Endothelial cell of umbilical vein (primary cell): ENCODE measurements around the gene CYTH1. TPM values are rescaled to one million over a fixed set of nuclear protein-coding genes. Genes with fewer than 3 reads are reported as not detected.
A peak's percentile ranks its signal among the peaks of the same experiment; 100 is the strongest.

ENCODE experiments used
- BruUV-seq: library from RNA; stranded (reverse); fragments of 400-500 nt; replicated peaks from 2 replicates; lab custom pipeline; 2021; lab: Mats Ljungman, UMichigan
- CTCF ChIA-PET: fragments of 300-600, 350-600 bp; sonication (Branson Sonifier 250); formaldehyde crosslinking; loops from one replicate; lab custom pipeline; 2021; ENCODE audit warnings: antibody characterized with exemption, inconsistent platforms; lab: Charles Lee
- POLR2A ChIA-PET: fragments of 300-600, 350-600 bp; sonication (Branson Sonifier 250); formaldehyde crosslinking; loops from one replicate; lab custom pipeline; 2021; ENCODE audit warnings: antibody characterized with exemption, inconsistent platforms; lab: Charles Lee
- DNase-seq: peaks from one replicate; pipeline ENCODE4 v3.0.0-alpha.2; 2011; ENCODE audit warnings: low read depth, low spot score
- FAIRE-seq: peaks from 2 replicates; lab custom pipeline; 2011; peaks lifted over from hg19 to GRCh38; lab: Jason Lieb, UNC
- H2AFZ ChIP-seq: 2 replicates; pipeline ENCODE4 v1.6.0; 2012; ENCODE audit warnings: low read depth, low read length, control low read depth, inconsistent platforms
- H3K27ac ChIP-seq: 2 replicates; pipeline ENCODE4 v1.5.1; 2011; ENCODE audit warnings: low read depth, mild to moderate bottlenecking, control low read depth, low read length, moderate library complexity; ENCODE audit not compliant: insufficient read depth
- H3K27me3 ChIP-seq, 2 experiments: 2 replicates each; pipeline versions ENCODE4 v1.6.0 to v1.6.1; 2011; ENCODE audit warnings: low read length in 2 of 2, mixed read lengths in 1 of 2; ENCODE audit not compliant: control insufficient read depth in 2 of 2, insufficient read depth in 2 of 2
- H3K36me3 ChIP-seq, 2 experiments: 2 replicates in 1 of 2; 3 replicates in 1 of 2; pipeline ENCODE4 v1.5.1; 2011; ENCODE audit warnings: low read length in 2 of 2, mild to moderate bottlenecking in 1 of 2, moderate library complexity in 1 of 2; ENCODE audit not compliant: control insufficient read depth in 2 of 2, insufficient read depth in 2 of 2; ENCODE audit errors: extremely low read depth in 1 of 2
- H3K4me1 ChIP-seq: 3 replicates; pipeline ENCODE4 v1.5.1; 2011; ENCODE audit warnings: mild to moderate bottlenecking, low read length; ENCODE audit not compliant: control insufficient read depth, insufficient read depth; ENCODE audit errors: extremely low read depth
- H3K4me2 ChIP-seq: 2 replicates; pipeline ENCODE4 v1.6.1; 2011; ENCODE audit warnings: low read length, control low read depth, mixed read lengths; ENCODE audit not compliant: insufficient read depth
- H3K4me3 ChIP-seq, 3 experiments: fragments of 200-600 bp in 1 of 3; sonication (generic), shearing (Covaris generic) in 1 of 3; replicated peaks in 1 of 3; 2 replicates each; pipeline ENCODE4 v1.5.1; 2011 to 2016; ENCODE audit warnings: control low read depth in 3 of 3, low read length in 3 of 3, mild to moderate bottlenecking in 2 of 3, inconsistent platforms in 1 of 3, low read depth in 1 of 3, moderate library complexity in 1 of 3; ENCODE audit not compliant: insufficient read depth in 1 of 3
- H3K79me2 ChIP-seq: 2 replicates; pipeline ENCODE4 v1.6.0; 2012; ENCODE audit warnings: low read length, inconsistent platforms; ENCODE audit not compliant: control insufficient read depth, insufficient read depth
- H3K9ac ChIP-seq: replicated peaks from 2 replicates; pipeline ENCODE3; 2011; ENCODE audit warnings: low read length, control low read depth; ENCODE audit not compliant: insufficient read depth; ENCODE audit errors: extremely low read depth
- H3K9me1 ChIP-seq: replicated peaks from 3 replicates; pipeline ENCODE4 v1.6.0; 2011; ENCODE audit warnings: mild to moderate bottlenecking, low read length; ENCODE audit not compliant: control insufficient read depth, insufficient read depth; ENCODE audit errors: extremely low read depth
- H3K9me3 ChIP-seq: replicated peaks from 2 replicates; pipeline ENCODE4 v1.5.1; 2012; ENCODE audit warnings: low read length, inconsistent platforms; ENCODE audit not compliant: control insufficient read depth, insufficient read depth
- H4K20me1 ChIP-seq: replicated peaks from 2 replicates; pipeline ENCODE3; 2011; ENCODE audit warnings: mild to moderate bottlenecking, low read length; ENCODE audit not compliant: control insufficient read depth, insufficient read depth; ENCODE audit errors: extremely low read depth
- EZH2 ChIP-seq: IDR thresholded peaks from 2 replicates; pipeline ENCODE4 v1.6.1; 2012; ENCODE audit warnings: borderline replicate concordance, low read depth, mild to moderate bottlenecking, moderate library complexity, low read length, inconsistent platforms; ENCODE audit not compliant: severe bottlenecking
- FOS ChIP-seq: IDR thresholded peaks from 2 replicates; pipeline ENCODE4 v1.6.1; 2011; ENCODE audit warnings: mild to moderate bottlenecking, low read length, moderate library complexity, borderline replicate concordance; ENCODE audit not compliant: insufficient read depth
- GATA2 ChIP-seq: IDR thresholded peaks from 2 replicates; pipeline ENCODE4 v1.7.0; 2011; ENCODE audit warnings: low read depth, mild to moderate bottlenecking, moderate library complexity, mixed read lengths, low read length; ENCODE audit not compliant: insufficient read length, insufficient read depth
- JUN ChIP-seq: IDR thresholded peaks from 2 replicates; pipeline ENCODE4 v1.6.1; 2011; ENCODE audit warnings: borderline replicate concordance, low read depth; ENCODE audit not compliant: insufficient read length, insufficient read depth
- MAX ChIP-seq: IDR thresholded peaks from 2 replicates; pipeline ENCODE4 v1.6.1; 2011; ENCODE audit not compliant: insufficient read depth, insufficient read length
- MYC ChIP-seq: IDR thresholded peaks from one replicate; pipeline ENCODE4 v1.6.1; 2011; ENCODE audit warnings: mild to moderate bottlenecking, low read depth, low read length
- POLR2A ChIP-seq: IDR thresholded peaks from 2 replicates; pipeline ENCODE4 v1.6.1; 2012; ENCODE audit warnings: low read depth, mild to moderate bottlenecking, control low read depth, low read length
- POLR2AphosphoS5 ChIP-seq: IDR thresholded peaks from 2 replicates; pipeline ENCODE4 v1.6.1; 2012; ENCODE audit warnings: low read depth, mild to moderate bottlenecking, control low read depth, low read length, moderate library complexity; ENCODE audit not compliant: insufficient read depth
- dilution Hi-C: fragments of 300-500 bp; cut with MboI; formaldehyde crosslinking; loops from one replicate; pipeline ENCODE4 v1.15.0; 2019; ENCODE audit warnings: low sequenced_read_pairs; ENCODE audit not compliant: extremely low pct_ligation_motif_present
- intact Hi-C: fragments of 100-400 bp; cut with micrococcal nuclease; formaldehyde crosslinking; loops from one replicate; pipeline ENCODE4 v1.10.0; 2022
- polyA plus RNA-seq, 4 experiments: library from polyadenylated mRNA; depleted of rRNA in 3 of 4; stranded (reverse) in 3 of 4; unstranded in 1 of 4; fragments of >200 nt; gene quantifications; 2 replicates each; pipeline versions ENCODE4 v1.2.1 to v1.2.3, GENCODE V29; 2011 to 2012; ENCODE audit warnings: missing spikeins in 1 of 4
- total RNA-seq: library from RNA; stranded (reverse); gene quantifications from 2 replicates; pipeline ENCODE4 v1.2.3, GENCODE V29; 2021
- TF ChIP-seq, protein P1 (sequence below), 2 donors: IDR thresholded peaks; 1 replicate in 1 of 2; 2 replicates in 1 of 2; pipeline ENCODE4 v1.5.1; 2011; ENCODE audit warnings: low read length in 2 of 2, mild to moderate bottlenecking in 2 of 2, moderate library complexity in 2 of 2, control low read depth in 1 of 2, inconsistent platforms in 1 of 2, low read depth in 1 of 2; ENCODE audit not compliant: insufficient read depth in 1 of 2; ENCODE audit errors: extremely low read depth in 1 of 2

The CYTH1 gene
- total and polyA plus RNA-seq, 2 donors (not counting 3 experiments of a cell fraction or from before 2014, with no cell fraction given), result 35.9 to 49.9 TPM

GRCh38 chr17:78734793-78735641, 47.1 kb downstream of the CYTH1 start:
- intact Hi-C loops (no loop called here), dilution Hi-C loops (no loop called here)
- Histone ChIP-seq H3K79me2 (peaks cover 30% of the 10 kb centered on the region), H3K9ac (peak overlapping the region; percentile 88), H3K27ac (peak overlapping the region; percentile 16), H3K27me3 (no peaks in the 10 kb centered on the region), H4K20me1 (no peaks in the 10 kb centered on the region), H2AFZ (no peak overlapping the region), H3K36me3 (no peaks in the 10 kb centered on the region), H3K4me1 (peaks cover 27% of the 10 kb centered on the region), H3K9me1 (no peaks in the 10 kb centered on the region), H3K4me2 (peak overlapping the region; percentile 97), H3K9me3 (no peaks in the 10 kb centered on the region), H3K4me3 (peak overlapping the region in 2 of 3 experiments; percentile 11 to 77)
- FAIRE-seq, result no peak
- no peak for DNase-seq
- POLR2A ChIA-PET, result no interaction called here
- BruUV-seq, result no TSS peak
- CTCF ChIA-PET, result interaction anchor here (1.3 to 3.1 kb wide), 4 partner anchors 11 to 27 kb away, joined by 3 to 17 read pairs (median 7); no protein-coding TSS in a partner anchor
- TF ChIP-seq JUN (no peak), EZH2 (no peak), MAX (no peak), FOS (no peak), POLR2A (no peak), POLR2AphosphoS5 (no peak), GATA2 (no peak), MYC (no peak)
- TF ChIP-seq, protein P1, sequence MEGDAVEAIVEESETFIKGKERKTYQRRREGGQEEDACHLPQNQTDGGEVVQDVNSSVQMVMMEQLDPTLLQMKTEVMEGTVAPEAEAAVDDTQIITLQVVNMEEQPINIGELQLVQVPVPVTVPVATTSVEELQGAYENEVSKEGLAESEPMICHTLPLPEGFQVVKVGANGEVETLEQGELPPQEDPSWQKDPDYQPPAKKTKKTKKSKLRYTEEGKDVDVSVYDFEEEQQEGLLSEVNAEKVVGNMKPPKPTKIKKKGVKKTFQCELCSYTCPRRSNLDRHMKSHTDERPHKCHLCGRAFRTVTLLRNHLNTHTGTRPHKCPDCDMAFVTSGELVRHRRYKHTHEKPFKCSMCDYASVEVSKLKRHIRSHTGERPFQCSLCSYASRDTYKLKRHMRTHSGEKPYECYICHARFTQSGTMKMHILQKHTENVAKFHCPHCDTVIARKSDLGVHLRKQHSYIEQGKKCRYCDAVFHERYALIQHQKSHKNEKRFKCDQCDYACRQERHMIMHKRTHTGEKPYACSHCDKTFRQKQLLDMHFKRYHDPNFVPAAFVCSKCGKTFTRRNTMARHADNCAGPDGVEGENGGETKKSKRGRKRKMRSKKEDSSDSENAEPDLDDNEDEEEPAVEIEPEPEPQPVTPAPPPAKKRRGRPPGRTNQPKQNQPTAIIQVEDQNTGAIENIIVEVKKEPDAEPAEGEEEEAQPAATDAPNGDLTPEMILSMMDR (IDR thresholded peaks at IDR 0.05; ENCODE audit: extremely low read depth in 1 of 2, insufficient read depth in 1 of 2, low read depth in 1 of 2, low read length in 2 of 2), result no peak
